ENCODE results near the gene PIWIL1.

The PIWIL1 gene

DNA sequence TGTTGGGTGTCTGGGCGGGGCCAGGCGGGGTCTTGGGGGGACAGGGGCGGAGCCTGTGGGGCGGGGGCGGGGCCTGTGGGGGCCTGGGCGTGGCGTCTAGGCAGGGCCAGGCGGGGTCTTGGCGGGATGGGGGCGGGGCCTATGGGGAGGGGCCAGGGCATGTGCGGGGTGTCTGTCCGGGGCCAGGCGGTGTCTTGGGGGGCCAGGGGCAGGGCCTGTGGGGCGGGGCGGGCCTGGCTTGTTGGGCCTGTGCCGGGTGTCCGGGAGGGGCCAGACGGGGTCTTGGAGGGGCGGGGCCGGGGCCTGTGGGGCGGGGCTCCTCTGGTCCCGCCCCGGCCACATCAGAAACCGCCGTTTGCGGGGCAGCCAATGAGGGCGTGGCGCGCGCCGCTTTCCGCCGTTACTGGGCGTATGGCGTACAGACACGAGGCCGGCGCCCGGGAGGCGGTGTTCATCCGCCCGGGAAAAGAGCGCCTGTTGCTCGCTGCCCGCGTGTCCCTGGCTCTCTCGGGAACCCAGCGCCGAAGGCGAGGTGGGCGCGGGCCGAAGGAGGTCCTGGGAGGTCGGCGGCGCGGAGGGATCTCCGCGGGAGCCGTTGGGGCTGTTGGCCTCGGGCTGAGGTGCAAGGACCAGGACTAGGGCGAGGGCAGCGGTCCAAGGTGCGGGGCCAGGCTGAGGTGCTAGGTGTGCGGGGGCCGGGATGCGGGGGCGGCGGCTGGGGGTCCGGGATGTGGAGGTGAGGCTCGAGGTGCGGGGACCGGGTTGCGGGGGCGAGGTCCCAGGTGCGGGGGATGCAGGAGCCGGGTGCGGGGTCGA lies at the start of gene PIWIL1:
PIWIL1 (plus strand) TSS at position 400 of the 816 bp plus-strand sequence. CDS start 4,705 bp downstream, outside the sequence.
- DNase-seq (ENCODE audit: low read depth, low spot score), result no peak

DNA sequence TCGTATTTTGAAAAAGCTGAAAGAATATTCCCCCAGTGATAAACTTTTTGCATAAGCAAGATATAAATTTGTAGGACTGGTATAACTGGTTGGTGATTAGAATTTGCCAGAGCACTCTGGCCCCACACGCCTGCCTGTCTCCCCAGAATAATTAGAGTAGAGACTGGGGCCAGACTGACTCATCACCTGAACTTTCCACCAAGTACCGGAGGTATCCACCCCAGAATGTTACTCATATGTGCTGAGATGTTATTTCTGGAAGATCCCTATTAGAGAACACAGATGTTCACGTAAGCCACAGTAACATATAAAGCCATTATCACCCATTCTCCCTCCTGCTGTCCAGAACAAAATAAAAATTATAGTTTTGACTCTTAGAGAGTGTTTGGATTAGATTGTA lies 49.5 kb upstream of the PIWIL1 start:
- no peak for DNase-seq (ENCODE audit: low read depth, low spot score)

DNA sequence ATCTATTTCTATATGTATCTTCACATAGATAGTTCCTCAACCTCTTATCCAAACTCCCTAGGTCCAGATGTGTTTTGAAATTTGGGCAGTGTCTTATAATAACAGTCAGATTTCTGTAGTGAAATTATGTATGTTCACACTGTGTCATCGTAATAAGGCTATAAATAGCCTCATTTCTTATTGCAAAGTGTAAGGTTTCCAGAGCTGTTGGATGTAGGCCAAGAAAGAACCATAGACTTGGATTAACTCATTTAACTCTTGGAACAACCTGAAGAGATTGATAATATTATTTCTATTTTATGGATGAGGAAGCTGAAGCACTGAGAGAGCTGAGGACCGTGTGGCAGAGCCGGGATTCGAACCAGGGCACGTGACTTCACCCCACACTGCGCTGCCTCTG lies 49.0 kb upstream of the PIWIL1 start:
- DNase-seq (ENCODE audit: low read depth, low spot score), result no peak

DNA sequence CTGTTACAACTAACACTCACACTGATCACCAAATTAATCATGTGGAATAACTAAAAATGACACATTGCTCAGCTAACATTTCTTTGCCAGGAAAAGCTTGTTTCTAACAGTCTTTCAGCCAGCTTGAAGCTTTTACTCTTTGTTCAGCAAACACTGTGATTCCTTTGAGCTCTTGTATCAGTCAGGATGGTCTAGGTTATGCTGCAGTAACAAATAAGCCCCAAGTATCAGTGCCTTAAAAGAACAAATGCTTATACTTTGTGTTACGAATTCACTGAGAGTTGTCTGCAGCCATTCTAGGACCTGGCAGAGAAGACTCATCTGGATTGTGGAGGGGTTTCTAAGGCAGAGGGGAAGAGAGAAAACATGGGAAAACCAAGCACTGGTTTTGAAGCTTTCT lies 47.6 kb upstream of the PIWIL1 start:
- DNase-seq (ENCODE audit: low read depth, low spot score), result no peak

DNA sequence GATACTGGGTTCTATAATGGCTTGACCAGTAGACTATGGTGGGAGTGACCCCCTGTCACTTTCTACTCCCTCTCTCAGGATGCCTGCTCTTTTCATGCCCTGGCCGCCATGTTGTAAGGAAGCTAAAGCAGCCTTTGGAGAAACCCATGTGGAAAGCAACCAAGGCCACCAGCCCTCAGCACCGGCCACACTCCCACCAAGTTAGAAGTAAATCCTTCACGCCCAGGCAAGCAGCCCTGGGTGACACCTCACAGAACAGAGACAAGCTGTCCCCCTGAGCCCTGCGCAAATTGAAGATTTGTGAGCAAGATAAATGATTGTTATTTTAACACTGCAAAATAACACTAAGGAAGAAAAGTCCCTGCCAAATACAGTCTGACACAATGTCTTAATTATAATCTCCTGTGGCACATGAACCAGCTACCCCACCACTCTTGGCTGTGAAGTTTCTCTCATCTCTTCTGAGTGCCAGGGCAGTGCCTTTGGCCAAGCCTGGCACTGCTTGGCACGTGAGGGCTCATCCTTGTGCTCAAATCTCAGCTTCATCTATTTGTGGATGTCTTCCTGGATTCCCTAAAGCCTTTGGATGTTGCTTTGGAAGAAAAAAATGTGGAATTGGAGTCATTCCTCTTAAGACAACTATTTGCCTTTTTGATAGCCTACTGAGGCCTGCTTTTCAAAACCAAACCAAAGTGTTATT lies 39.2 kb upstream of the PIWIL1 start:
- DNase-seq (ENCODE audit: low read depth, low spot score), result no peak

DNA sequence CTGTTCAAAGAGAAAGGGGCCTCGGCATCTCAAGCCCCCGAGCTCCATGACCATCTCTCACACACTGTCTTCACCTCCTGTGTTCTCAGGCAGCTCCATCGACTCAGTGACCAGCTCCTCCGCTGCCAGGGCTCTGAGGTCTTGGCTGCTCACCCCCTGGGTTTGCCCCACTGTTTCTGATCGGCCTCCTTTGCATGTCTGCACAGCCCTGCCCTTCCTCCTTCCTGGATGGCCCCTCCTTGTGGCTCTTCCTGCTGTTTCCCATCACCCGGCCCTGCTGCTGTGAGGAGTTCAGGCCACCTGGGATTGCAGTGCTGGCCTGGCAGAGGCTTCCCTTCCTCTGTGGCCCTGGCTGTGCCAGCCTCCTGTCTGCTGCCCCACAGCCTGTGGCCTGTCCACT lies 38.1 kb upstream of the PIWIL1 start:
- no peak for DNase-seq (ENCODE audit: low read depth, low spot score)

DNA sequence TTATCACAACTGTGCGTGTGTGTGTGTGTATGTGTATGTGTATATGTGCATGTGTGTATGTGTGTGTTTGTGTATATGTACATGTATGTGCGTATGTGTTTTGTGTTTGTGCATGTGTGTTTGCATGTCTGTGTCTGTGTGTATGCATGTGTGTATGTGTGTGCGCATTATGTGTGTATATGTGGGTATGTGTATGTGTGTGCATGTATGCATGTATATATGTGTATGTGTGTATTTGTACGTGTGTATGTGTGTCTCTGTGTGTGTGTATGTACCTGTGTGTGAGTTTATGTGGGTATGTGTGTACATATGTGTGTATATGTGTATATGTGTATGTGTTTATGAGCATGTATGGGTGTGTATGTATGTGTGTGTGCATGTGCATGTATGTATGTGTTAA lies 37.6 kb upstream of the PIWIL1 start:
- no peak for DNase-seq (ENCODE audit: low read depth, low spot score)

DNA sequence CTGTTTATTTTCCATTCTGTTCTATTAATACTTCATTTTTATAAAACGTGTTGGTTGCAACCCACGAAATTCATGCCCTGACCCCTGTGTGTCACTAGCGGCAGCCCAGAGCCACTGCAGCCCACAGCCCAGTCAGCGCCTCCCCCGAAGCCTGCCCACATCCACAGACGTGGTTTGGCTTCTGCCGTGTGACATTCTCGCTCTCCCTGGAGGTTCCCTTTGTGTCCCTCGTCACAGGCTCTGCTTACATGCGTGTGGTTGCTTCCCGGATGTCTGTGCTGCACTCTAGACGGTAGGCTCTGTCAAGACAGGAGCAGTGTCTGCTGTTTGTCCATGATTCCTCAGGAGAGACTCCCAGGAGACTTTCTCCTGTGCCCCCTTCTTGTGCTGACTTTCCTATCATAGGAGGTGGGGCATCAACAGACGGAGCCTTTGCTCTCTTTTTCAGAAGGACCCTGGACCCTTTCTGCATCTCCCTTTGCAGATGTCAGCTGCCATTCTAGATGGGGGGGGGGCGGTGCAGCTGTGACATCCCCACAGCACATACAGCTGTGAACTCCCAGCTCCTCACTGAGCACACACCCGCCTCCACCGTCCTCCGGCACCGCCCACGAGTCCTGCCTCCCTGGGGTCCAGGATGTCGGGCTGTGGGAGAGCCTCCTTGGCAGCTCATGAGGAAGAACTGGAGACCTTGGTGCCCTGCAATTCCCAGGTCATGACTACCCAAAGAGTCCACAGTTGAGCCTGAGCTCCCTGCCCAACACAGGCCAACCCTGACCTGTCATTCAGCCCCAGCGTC lies 36.8 kb upstream of the PIWIL1 start:
- DNase-seq (ENCODE audit: low read depth, low spot score), result no peak

DNA sequence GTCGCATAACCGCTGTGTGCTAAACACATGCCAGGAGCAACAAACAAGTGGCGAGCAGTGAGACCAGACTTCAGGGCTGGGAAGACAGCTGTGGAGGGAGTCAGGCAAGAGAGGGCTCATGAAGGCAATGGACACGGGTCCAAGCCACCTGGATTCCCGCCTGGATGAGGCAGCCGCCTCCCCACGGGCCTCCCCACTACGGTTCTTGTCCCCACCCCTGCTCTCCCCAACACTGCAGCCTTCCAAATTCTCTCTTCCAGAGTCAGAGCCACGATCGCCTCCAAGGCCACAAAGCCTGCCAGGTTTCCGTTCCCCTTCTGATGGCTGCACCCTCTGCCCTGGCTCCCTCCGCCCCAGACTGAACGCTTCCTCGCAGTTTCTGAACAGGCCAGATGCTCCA lies 36.1 kb upstream of the PIWIL1 start:
- no peak for DNase-seq (ENCODE audit: low read depth, low spot score)

DNA sequence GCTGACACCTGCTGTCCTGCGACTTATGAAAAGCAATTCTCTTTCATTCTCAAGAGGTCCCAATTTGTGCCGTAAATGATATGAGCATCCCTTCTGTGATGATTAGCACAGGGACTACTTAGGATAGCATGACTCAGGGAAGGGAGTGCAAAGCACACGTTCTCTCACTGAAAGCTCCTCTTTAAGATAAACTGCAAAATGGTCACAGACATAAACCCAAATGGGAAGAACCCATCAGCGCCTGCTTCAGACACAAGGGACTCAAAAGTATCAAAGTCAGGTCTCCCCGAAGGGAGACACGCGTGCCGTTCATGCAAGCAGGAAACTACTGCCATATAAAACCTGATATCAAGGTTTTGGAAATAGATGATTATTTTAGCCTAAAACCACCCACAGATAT lies 33.9 kb upstream of the PIWIL1 start:
- DNase-seq (ENCODE audit: low read depth, low spot score), result no peak

DNA sequence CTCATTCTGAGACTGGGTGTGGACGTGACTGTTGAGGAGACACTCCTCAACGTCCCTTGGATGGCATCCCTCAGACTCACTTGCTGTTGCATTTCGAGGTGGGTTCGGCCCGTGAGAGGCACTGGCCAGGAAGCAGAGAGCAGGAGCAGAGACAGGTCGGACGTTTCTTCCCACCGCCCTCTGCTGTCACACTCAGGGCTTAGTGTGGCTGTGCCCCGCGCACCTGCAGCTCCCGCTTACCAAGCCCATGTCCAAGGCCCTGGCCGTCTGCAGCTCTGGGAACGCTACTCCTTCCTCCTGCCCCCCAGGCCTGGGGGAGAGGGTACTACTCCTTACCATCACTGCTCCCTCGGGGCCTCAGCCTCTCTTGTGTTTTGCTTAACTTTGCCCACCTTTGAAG lies 29.8 kb upstream of the PIWIL1 start:
- no peak for DNase-seq (ENCODE audit: low read depth, low spot score)

DNA sequence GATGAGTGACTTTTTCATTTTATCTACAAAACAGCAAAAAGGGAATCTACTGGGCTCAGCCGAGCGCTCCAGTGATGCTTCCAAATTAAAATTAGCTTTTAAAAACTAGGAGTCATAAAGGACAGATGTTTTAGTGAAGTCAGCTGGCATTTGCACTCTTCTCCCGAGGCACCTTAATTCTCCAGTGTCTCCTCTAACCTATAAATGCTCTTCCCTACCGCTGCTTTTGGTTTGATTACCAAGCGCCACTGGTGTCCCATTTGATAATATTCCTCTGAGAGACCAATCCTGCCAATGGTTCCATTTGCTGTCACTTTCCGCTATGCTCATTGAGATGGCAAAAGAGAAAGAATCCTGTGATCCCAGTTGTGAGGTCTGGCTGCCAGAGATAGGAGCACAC lies 29.3 kb upstream of the PIWIL1 start:
- DNase-seq (ENCODE audit: low read depth, low spot score), result no peak

DNA sequence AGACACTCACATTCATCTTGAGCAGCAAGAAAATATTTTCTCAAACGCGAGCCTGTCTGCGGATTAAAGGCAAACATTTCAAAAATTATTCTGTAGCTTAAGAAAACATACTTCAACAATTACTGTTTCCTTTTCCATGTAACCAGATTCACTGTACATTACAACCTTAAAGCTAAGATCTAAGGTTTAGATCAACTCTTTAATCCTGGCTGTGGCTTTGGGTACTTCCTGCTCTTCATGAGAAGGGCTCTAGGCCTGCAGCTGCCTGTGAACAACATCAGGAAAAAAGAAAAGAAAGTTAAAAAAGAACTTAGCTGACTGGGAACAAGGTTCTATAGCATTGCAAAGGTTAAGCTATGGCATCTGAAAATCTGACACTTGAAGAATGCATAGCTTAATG lies 21.4 kb upstream of the PIWIL1 start:
- DNase-seq (ENCODE audit: low read depth, low spot score), result no peak

DNA sequence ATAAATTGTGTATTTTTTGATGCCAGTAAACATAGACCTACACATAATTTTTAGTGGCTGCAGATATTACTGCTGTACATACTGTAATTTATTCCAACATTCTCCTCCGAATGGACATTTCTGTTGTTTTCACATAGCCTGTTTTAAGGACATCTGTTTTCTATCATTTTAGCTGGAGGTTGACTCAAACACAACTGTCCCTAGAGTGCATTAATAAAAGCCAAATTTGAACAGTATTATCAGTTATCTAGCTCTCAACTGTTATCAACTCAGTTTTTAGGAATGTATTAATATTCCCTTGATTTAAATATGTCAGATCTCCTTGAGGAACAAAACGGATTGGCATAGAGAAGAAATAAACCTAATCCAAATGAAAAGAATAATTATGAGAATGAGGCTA lies 17.2 kb upstream of the PIWIL1 start:
- DNase-seq (ENCODE audit: low read depth, low spot score), result no peak

DNA sequence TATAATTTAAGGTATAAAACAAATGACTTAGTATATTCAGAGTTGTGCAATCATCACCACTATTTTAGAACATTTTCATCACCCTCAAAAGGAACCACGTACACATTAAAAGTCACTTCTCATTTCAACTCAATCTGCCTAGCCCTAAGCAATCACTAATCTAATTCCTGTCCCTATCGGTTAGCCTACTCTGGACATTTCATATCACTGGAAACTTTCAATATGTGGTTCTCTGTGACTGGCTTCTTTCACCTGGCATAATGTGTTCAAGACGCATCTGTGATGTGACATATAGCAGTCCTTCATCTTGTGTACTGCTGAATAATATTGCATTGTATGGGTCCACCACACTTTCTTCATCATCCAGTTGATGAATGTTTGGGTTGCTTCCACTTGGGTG lies 15.4 kb upstream of the PIWIL1 start:
- no peak for DNase-seq (ENCODE audit: low read depth, low spot score)

DNA sequence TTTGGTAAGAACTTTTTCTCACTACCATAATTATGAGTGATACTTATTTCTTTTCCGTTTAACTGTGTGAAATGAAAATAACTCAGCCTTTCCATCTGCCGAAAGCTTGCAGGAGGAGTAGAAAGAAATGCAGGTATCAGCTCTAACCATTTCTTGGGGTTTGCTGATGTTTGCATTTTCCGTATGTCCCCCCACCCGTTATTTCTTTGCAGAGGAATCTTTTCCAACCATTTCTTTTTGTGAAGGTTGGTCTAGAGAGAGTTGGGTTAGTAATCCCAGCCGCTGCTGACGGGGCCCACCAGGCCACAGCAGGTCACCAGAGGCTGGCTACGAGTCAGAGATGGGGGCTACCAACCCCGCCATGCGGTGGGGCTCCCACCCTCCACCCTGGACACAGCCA lies 7.0 kb upstream of the PIWIL1 start:
- DNase-seq (ENCODE audit: low read depth, low spot score), result no peak

DNA sequence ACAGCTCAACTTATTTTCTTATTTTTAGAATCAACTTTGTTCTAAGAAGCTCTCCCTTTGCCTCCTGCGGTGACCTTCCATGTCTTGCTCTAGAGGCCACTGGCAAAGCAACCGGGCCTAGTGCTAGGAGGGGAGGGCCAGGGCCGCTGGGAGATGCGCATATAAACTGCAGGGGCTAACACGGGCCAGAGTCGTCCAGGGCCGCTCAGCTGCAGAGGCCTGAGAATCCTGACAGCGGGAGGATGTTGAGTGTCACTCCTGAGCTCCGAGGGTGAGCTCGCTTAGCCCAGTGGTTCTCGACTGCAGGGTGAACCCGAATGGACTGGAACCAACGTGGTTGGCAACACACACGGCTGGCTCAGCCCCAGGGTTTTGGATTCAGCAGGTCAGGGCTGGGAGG lies 6.5 kb upstream of the PIWIL1 start:
- DNase-seq (ENCODE audit: low read depth, low spot score), result no peak

DNA sequence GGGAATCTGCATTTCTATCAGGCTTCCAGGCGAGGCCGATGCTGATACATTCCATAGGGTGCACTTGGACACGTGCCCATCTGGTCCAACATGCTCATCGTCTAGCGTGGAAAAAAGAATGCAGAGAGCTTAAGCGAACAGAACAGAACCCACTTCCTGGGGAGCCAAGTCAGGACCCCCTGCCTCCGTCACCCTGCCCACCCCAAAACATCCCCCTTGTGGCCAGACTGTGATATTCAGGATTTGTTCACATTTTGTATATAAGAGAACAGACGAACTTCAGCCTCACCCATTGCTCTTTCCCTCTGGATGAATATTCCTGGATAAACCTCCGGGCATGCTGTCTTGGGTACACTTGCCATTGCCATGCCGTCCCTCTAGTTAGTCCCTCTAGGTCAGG lies 4.3 kb upstream of the PIWIL1 start:
- no peak for DNase-seq (ENCODE audit: low read depth, low spot score)

DNA sequence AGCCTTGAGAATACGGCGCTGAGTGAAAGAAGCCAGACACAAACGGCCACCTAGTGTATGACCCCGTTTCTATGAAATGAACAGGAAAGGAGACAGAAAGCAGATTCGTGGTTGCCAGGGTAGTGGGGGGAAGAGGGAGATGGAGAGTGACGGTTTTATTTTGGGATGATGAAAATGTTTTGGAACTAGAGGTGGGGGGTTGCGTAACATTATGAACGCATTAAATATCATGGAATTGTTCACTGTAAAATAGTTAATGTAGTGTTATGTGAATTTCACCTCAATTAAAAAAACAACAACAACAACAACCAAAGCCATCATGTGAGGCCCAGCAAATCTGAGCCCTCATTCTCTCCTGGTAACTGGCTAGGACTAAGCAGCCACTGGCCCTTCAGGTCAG lies 3.3 kb upstream of the PIWIL1 start:
- no peak for DNase-seq (ENCODE audit: low read depth, low spot score)

DNA sequence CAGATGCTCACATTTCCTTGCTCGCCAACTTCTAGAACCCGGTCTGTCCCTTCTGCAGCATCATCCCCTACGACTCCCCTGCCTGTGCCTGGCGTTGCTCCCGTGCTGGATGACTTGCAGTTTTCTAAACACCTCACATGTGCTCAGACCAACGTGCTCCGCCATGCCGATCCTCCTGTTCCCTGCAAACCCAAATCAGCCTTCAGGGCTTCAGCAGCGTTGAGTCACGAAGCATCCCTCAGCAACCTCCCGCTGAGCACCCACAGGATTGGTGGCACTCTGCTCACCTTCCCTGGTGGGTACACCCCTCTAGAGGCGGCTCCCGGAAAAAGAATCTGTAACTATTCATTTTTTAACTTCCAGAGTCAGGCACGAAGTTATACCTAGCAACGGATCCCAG lies 2.8 kb upstream of the PIWIL1 start:
- DNase-seq (ENCODE audit: low read depth, low spot score), result no peak

DNA sequence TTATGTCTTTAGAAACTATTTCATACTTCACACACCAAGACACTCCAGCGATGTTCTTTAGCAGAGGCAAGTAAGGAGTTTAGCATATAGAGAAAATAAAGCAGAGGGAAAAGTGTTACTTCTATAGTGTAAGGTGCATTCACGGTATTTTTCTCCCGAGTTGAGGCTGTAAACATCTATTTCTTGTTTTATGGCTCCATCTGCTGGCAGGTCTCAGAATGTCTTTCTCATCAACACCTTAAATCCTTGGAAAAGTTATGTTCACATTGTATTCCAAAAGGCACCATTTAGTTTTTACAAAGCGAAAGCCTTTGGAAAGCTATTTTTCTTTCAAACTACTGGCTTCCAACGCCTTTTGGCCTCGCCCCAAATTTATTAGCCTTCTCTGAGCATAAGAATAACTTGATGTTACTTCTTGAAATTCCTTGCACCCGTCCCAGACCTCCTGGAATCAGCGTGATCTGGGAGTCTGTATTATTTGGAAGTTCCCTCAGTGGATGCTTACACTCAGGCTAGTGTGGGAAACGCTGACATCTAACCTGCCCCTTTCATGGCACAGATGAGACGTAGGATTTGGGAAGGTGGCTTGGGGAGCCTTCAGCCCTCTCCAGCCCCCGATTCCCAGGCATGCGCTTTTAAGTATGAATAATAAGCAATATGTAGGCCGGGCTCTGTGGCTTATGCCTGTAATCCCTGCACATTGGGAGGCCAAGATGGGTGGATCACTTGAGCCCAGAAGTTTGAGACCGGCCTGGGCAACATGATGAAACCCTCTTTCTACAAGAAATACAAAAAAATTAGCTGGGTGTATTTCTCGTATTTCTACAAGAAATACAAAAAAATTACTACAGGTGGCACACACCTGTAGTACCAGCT lies 1.9 kb upstream of the PIWIL1 start:
- DNase-seq (ENCODE audit: low read depth, low spot score), result no peak
